HFFc6 (cell line): ENCODE data around the gene BPIFB2. TPM values are rescaled to one million over a fixed set of nuclear protein-coding genes. Genes with fewer than 3 reads are reported as not detected.

Experiments
- DNase-seq: peaks from one replicate; pipeline ENCODE4 v3.0.0-alpha.2; 2018
- H3K27ac Mint-ChIP-seq: 2 replicates; pipeline ENCODE4 v1.8.0; 2020; ENCODE audit warnings: mild to moderate bottlenecking, mixed read lengths
- H3K27me3 Mint-ChIP-seq: 2 replicates; pipeline ENCODE4 v1.8.0; 2021; ENCODE audit warnings: mild to moderate bottlenecking, moderate library complexity, mixed read lengths; ENCODE audit not compliant: insufficient read depth
- H3K36me3 Mint-ChIP-seq: 2 replicates; pipeline ENCODE4 v1.8.0; 2021; ENCODE audit warnings: low read depth, mixed read lengths
- H3K4me1 Mint-ChIP-seq: 2 replicates; pipeline ENCODE4 v1.8.0; 2020; ENCODE audit warnings: low read depth, mixed read lengths
- H3K4me3 Mint-ChIP-seq: 2 replicates; pipeline ENCODE4 v1.8.0; 2020; ENCODE audit warnings: mild to moderate bottlenecking, moderate library complexity, mixed read lengths
- H3K9me3 Mint-ChIP-seq: 2 replicates; pipeline ENCODE4 v1.8.0; 2020; ENCODE audit warnings: mild to moderate bottlenecking, mixed read lengths
- CTCF ChIP-seq: fragments of 200-600 bp; sonication (generic); IDR thresholded peaks from 2 replicates; pipeline ENCODE4 v1.5.0; 2021; ENCODE audit warnings: antibody characterized with exemption, mild to moderate bottlenecking
- total RNA-seq, 6 experiments: library from RNA; stranded (reverse); fragmentation: NEBNext Ultra II Directional; extraction: Animal tissue kit (Norgen Biotek cat#: 25700); gene quantifications; 2 replicates in 1 of 6; 3 replicates in 5 of 6; pipeline ENCODE4 v1.2.3, GENCODE V29; 2021

Gene BPIFB2
- total RNA-seq, 6 experiments from 2014 or later: not detected

- Mint-ChIP-seq H3K4me1 (no peaks in the 10 kb centered on the region), H3K27me3 (peaks cover 47% of the 10 kb centered on the region), H3K4me3 (no peak overlapping the region), H3K36me3 (no peaks in the 10 kb centered on the region), H3K9me3 (no peaks in the 10 kb centered on the region), H3K27ac (no peak overlapping the region)
- no peak for TF ChIP-seq CTCF
- no peak for DNase-seq
Measured at GRCh38 chr20:33070111-33071053, 62.9 kb downstream of the BPIFB2 start.

- H3K4me3 Mint-ChIP-seq: no peak overlapping the region
- no peak for DNase-seq
- H3K27ac Mint-ChIP-seq: no peak overlapping the region
- no peak for TF ChIP-seq CTCF
- H3K36me3 Mint-ChIP-seq: no peaks in the 10 kb centered on the region
- H3K4me1 Mint-ChIP-seq: no peaks in the 10 kb centered on the region
- H3K27me3 Mint-ChIP-seq: peaks cover 46% of the 10 kb centered on the region
- no peaks in the 10 kb centered on the region for H3K9me3 Mint-ChIP-seq
Measured at GRCh38 chr20:33071198-33071597, 63.7 kb downstream of the BPIFB2 start.

- Mint-ChIP-seq H3K27ac (no peak overlapping the region), H3K4me3 (no peak overlapping the region), H3K9me3 (no peaks in the 10 kb centered on the region), H3K4me1 (no peaks in the 10 kb centered on the region), H3K27me3 (peaks cover 46% of the 10 kb centered on the region), H3K36me3 (no peaks in the 10 kb centered on the region)
- TF ChIP-seq CTCF: no peak
- no peak for DNase-seq
Measured at GRCh38 chr20:33072362-33072761, 64.9 kb downstream of the BPIFB2 start.

GRCh38 chr20:33072813-33073212 lies 65.3 kb downstream of the BPIFB2 start:
- no peak for TF ChIP-seq CTCF
- no peak for DNase-seq
- Mint-ChIP-seq H3K27me3 (peaks cover 46% of the 10 kb centered on the region), H3K27ac (no peak overlapping the region), H3K4me1 (no peaks in the 10 kb centered on the region), H3K9me3 (no peaks in the 10 kb centered on the region), H3K36me3 (no peaks in the 10 kb centered on the region), H3K4me3 (no peak overlapping the region)

Other genes with a start within 250 kb of the BPIFB2 start
- 1 to 10 TPM in 5 of 6 experiments, under 1 TPM in 1; 0.74 to 1.5 (median 1.2) TPM for gene DNMT3B, start 245.3 kb upstream of the BPIFB2 start, total RNA-seq
- gene MAPRE1, start 187.8 kb upstream of the BPIFB2 start, total RNA-seq: 100 to 1,000 TPM; 125 to 152 (median 144) TPM
- not detected for gene EFCAB8, start 148.8 kb upstream of the BPIFB2 start, total RNA-seq
- not detected for gene SUN5, start 3.3 kb upstream of the BPIFB2 start, total RNA-seq
- not detected for gene BPIFB6, start 23.9 kb downstream of the BPIFB2 start, total RNA-seq
- not detected for gene BPIFB3, start 46.2 kb downstream of the BPIFB2 start, total RNA-seq
- gene BPIFB4, start 71.9 kb downstream of the BPIFB2 start, total RNA-seq: not detected
- not detected for gene BPIFA2, start 160.5 kb downstream of the BPIFB2 start, total RNA-seq
- not detected for gene BPIFA3, start 209.6 kb downstream of the BPIFB2 start, total RNA-seq
- not detected for gene BPIFA1, start 228.3 kb downstream of the BPIFB2 start, total RNA-seq